Keratinocyte (primary cell): ENCODE data around the gene NOL11. TPM values are rescaled to one million over a fixed set of nuclear protein-coding genes. Genes with fewer than 3 reads are reported as not detected.

Source experiments
- DNase-seq: peaks from one replicate; pipeline ENCODE4 v3.0.0-alpha.2; 2011; ENCODE audit warnings: low read depth, missing footprints, low spot score
- FAIRE-seq: peaks from 2 replicates; lab custom pipeline; 2011; peaks lifted over from hg19 to GRCh38; lab: Jason Lieb, UNC
- H2AFZ ChIP-seq: 2 replicates; pipeline ENCODE4 v1.6.0; 2012; ENCODE audit warnings: low read length, control low read depth, inconsistent platforms; ENCODE audit not compliant: control insufficient read depth
- H3K27ac ChIP-seq: 2 replicates; pipeline ENCODE4 v1.5.1; 2011; ENCODE audit warnings: low read length; ENCODE audit not compliant: control insufficient read depth, insufficient read depth
- H3K27me3 ChIP-seq: 3 replicates; pipeline ENCODE4 v1.6.0; 2011; ENCODE audit warnings: low read length; ENCODE audit not compliant: control insufficient read depth, insufficient read depth; ENCODE audit errors: extremely low read depth
- H3K36me3 ChIP-seq, 2 experiments: 2 replicates in 1 of 2; 3 replicates in 1 of 2; pipeline ENCODE4 v1.5.1; 2011; ENCODE audit warnings: low read length in 2 of 2, mild to moderate bottlenecking in 1 of 2; ENCODE audit not compliant: control insufficient read depth in 2 of 2, insufficient read depth in 2 of 2; ENCODE audit errors: extremely low read depth in 1 of 2
- H3K4me1 ChIP-seq: 3 replicates; pipeline ENCODE4 v1.5.1; 2011; ENCODE audit warnings: low read length; ENCODE audit not compliant: control insufficient read depth, insufficient read depth; ENCODE audit errors: extremely low read depth
- H3K4me2 ChIP-seq: 3 replicates; pipeline ENCODE4 v1.6.0; 2011; ENCODE audit warnings: low read depth, low read length; ENCODE audit not compliant: control insufficient read depth, insufficient read depth; ENCODE audit errors: extremely low read depth
- H3K4me3 ChIP-seq, 3 experiments: fragments of 200-600 bp in 1 of 3; sonication (generic) in 1 of 3; 2 replicates in 2 of 3; 3 replicates in 1 of 3; pipeline ENCODE4 v1.5.1; 2011 to 2016; ENCODE audit warnings: low read length in 3 of 3, mild to moderate bottlenecking in 3 of 3, control low read depth in 2 of 3, inconsistent platforms in 1 of 3, low read depth in 1 of 3, mixed read lengths in 1 of 3, mixed run types in 1 of 3, moderate library complexity in 1 of 3; ENCODE audit not compliant: control insufficient read depth in 2 of 3, insufficient read depth in 2 of 3; ENCODE audit errors: extremely low read depth in 1 of 3
- H3K79me2 ChIP-seq: 2 replicates; pipeline ENCODE4 v1.6.0; 2012; ENCODE audit warnings: low read length; ENCODE audit not compliant: control insufficient read depth, insufficient read depth
- H3K9ac ChIP-seq: 3 replicates; pipeline ENCODE4 v1.6.0; 2011; ENCODE audit warnings: low read length; ENCODE audit not compliant: control insufficient read depth, insufficient read depth; ENCODE audit errors: extremely low read depth
- H3K9me1 ChIP-seq: 3 replicates; pipeline ENCODE4 v1.6.0; 2011; ENCODE audit warnings: low read length; ENCODE audit not compliant: control insufficient read depth, insufficient read depth; ENCODE audit errors: extremely low read depth
- H3K9me3 ChIP-seq: 2 replicates; pipeline ENCODE4 v1.5.1; 2012; ENCODE audit warnings: low read depth, low read length; ENCODE audit not compliant: control insufficient read depth
- H4K20me1 ChIP-seq: 3 replicates; pipeline ENCODE4 v1.6.0; 2011; ENCODE audit warnings: low read length; ENCODE audit not compliant: control insufficient read depth, insufficient read depth; ENCODE audit errors: extremely low read depth
- EZH2 ChIP-seq: IDR thresholded peaks from one replicate; pipeline ENCODE4 v1.6.1; 2012; ENCODE audit warnings: inconsistent platforms, mild to moderate bottlenecking, low read length, moderate library complexity
- dilution Hi-C: fragments of 300-500 bp; cut with MboI; formaldehyde crosslinking; loops from one replicate; pipeline ENCODE4 v1.7.0; 2020; ENCODE audit warnings: low sequenced_read_pairs; ENCODE audit not compliant: extremely low pct_ligation_motif_present
- polyA plus RNA-seq, 5 experiments: library from polyadenylated mRNA; depleted of rRNA in 3 of 5; stranded (reverse) in 3 of 5; stranded (forward) in 1 of 5; unstranded in 1 of 5; fragments of >200 nt; gene quantifications; 1 replicate in 1 of 5; 2 replicates in 3 of 5; 3 replicates in 1 of 5; pipeline versions ENCODE4 v1.2.1 to v1.2.3, GENCODE V29; 2011 to 2012; ENCODE audit warnings: missing spikeins in 2 of 5, low read depth in 1 of 5, low replicate concordance in 1 of 5
- TF ChIP-seq, protein P1 (sequence below), 3 experiments: IDR thresholded peaks in 1 of 3; conservative IDR thresholded peaks in 1 of 3; optimal IDR thresholded peaks in 1 of 3; 2 replicates in 2 of 3; 3 replicates in 1 of 3; pipeline versions ENCODE3 to v1.5.1; 2011; ENCODE audit warnings: low read length in 3 of 3, mild to moderate bottlenecking in 3 of 3, moderate library complexity in 2 of 3, control low read depth in 1 of 3, inconsistent platforms in 1 of 3; ENCODE audit not compliant: insufficient read depth in 2 of 3; ENCODE audit errors: extremely low read depth in 1 of 3

The NOL11 gene
- polyA plus RNA-seq, 1 donor (not counting 4 experiments of a cell fraction or from before 2014, with no cell fraction given) = 63.0 TPM

DNA sequence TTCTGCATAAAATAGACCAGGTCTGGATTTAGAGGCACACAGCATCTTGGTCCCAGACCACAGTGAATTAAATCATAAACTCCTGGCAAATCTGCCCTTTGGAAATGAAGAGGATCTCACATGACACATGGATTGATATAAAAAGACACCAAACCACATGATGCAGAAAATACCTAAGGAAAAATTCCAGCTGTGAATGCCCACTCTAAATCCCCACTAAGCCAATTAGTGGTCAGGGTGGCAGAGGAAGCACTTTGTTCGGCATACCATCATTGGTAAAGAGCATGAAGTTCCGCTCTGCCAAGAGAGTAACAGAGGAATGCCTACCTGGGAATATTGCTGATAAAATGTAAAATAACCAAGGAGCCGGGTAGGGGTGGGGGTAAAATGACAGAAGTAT lies 32.4 kb upstream of the NOL11 start:
- no peaks in the 10 kb centered on the region for H4K20me1 ChIP-seq
- peaks cover 0 to 6% of the 10 kb centered on the region in 2 experiments for H3K36me3 ChIP-seq
- DNase-seq (no peak), FAIRE-seq (no peak)
- dilution Hi-C loops = no loop called here
- no peaks in the 10 kb centered on the region for H3K4me1 ChIP-seq
- H3K27me3 ChIP-seq = no peaks in the 10 kb centered on the region
- no peak overlapping the region for H3K4me2 ChIP-seq
- TF ChIP-seq, protein P1, sequence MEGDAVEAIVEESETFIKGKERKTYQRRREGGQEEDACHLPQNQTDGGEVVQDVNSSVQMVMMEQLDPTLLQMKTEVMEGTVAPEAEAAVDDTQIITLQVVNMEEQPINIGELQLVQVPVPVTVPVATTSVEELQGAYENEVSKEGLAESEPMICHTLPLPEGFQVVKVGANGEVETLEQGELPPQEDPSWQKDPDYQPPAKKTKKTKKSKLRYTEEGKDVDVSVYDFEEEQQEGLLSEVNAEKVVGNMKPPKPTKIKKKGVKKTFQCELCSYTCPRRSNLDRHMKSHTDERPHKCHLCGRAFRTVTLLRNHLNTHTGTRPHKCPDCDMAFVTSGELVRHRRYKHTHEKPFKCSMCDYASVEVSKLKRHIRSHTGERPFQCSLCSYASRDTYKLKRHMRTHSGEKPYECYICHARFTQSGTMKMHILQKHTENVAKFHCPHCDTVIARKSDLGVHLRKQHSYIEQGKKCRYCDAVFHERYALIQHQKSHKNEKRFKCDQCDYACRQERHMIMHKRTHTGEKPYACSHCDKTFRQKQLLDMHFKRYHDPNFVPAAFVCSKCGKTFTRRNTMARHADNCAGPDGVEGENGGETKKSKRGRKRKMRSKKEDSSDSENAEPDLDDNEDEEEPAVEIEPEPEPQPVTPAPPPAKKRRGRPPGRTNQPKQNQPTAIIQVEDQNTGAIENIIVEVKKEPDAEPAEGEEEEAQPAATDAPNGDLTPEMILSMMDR (optimal IDR thresholded peaks at IDR 0.05 in 1 of 3, IDR thresholded peaks at IDR 0.05 in 1 of 3, conservative IDR thresholded peaks at IDR 0.05 in 1 of 3; ENCODE audit: extremely low read depth in 1 of 3, insufficient read depth in 2 of 3, low read length in 3 of 3) = no peak
- TF ChIP-seq EZH2 = no peak
- no peak overlapping the region for H3K9ac ChIP-seq
- H2AFZ ChIP-seq = no peak overlapping the region
- no peaks in the 10 kb centered on the region for H3K9me1 ChIP-seq
- H3K27ac ChIP-seq = no peak overlapping the region
- no peak overlapping the region for H3K4me3 ChIP-seq
- no peaks in the 10 kb centered on the region for H3K9me3 ChIP-seq
- H3K79me2 ChIP-seq = no peaks in the 10 kb centered on the region

DNA sequence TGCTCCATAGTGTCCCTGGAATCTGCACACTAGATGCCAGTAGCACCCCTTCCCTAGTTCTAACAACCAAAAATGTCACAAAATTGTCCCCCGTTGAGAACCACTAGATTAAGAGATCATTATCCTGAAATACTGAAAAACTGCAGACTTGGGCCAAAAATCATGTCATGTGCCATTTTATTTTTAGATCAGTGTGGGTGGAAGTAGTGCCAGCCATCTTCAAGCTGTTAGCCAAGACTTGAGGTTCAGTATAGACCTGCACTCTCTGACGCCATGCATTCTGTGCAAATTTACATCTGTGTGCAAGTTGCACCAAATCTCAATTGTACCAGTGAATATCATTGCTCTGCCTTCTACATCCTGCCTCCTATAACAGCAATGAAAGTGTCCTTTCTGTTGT lies 31.5 kb upstream of the NOL11 start:
- H3K79me2 ChIP-seq = no peaks in the 10 kb centered on the region
- TF ChIP-seq, protein P1 (optimal IDR thresholded peaks at IDR 0.05 in 1 of 3, IDR thresholded peaks at IDR 0.05 in 1 of 3, conservative IDR thresholded peaks at IDR 0.05 in 1 of 3; ENCODE audit: extremely low read depth in 1 of 3, insufficient read depth in 2 of 3, low read length in 3 of 3) = no peak
- TF ChIP-seq EZH2 = no peak
- no peak overlapping the region for H3K4me2 ChIP-seq
- H3K9me3 ChIP-seq = no peaks in the 10 kb centered on the region
- H3K9ac ChIP-seq = no peak overlapping the region
- H3K4me3 ChIP-seq = no peak overlapping the region
- no peak overlapping the region for H3K27ac ChIP-seq
- peaks cover 0 to 6% of the 10 kb centered on the region in 2 experiments for H3K36me3 ChIP-seq
- no peak overlapping the region for H2AFZ ChIP-seq
- H3K9me1 ChIP-seq = no peaks in the 10 kb centered on the region
- no peak for FAIRE-seq
- no peak for DNase-seq
- no peaks in the 10 kb centered on the region for H4K20me1 ChIP-seq
- no peaks in the 10 kb centered on the region for H3K4me1 ChIP-seq
- dilution Hi-C loops = no loop called here
- no peaks in the 10 kb centered on the region for H3K27me3 ChIP-seq
